HG03575 (cell line): ENCODE results near the gene ARHGAP6.
A peak's percentile ranks its signal among the peaks of the same experiment; 100 is the strongest.

Experiments
- ATAC-seq: cut with Tn5 transposase; IDR thresholded peaks from one replicate; pipeline ENCODE4 v1.9.1; 2021; ENCODE audit not compliant: unreplicated experiment, insufficient number of reproducible peaks, low FRiP score; ENCODE audit errors: extremely low read depth

ARHGAP6 gene

DNA sequence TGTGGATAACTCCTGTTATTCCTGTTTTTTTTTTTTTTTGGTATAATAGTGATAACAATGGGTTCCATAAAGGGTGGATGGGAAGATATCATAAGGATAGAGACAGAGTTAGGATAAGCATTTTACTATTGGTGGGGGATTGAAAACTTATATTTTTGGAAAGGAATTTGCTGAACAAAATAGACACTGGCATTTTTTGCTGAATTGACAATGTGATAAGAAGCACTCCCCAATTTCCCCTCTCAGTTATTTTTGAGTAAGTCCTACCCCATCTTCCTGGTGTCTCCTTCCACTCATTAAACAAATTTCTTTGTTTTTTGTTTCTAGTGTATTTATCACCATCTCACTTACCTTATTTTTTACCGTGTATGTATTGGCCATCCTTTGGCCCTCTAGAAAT, 316.7 kb downstream of the ARHGAP6 start:
- ATAC-seq: no peak

DNA sequence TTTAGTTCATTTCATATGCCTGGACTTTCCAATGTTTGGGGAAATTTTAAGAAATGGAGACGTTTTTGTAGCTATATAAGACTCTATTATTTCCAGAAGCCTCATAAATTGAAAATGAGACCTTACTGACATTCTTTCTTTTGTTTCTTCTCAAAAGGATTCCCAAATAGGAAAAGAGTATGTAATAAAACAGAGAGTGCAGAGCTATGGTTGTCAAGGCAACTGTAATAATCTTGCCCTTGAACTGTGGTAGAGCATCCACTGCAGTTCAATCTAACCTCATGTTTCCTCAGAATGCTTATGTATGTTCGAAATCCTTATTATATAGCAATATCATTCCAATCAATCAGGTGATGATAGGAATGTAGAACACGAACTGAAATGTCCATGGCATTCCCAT, 318.4 kb downstream of the ARHGAP6 start:
- ATAC-seq: no peak

DNA sequence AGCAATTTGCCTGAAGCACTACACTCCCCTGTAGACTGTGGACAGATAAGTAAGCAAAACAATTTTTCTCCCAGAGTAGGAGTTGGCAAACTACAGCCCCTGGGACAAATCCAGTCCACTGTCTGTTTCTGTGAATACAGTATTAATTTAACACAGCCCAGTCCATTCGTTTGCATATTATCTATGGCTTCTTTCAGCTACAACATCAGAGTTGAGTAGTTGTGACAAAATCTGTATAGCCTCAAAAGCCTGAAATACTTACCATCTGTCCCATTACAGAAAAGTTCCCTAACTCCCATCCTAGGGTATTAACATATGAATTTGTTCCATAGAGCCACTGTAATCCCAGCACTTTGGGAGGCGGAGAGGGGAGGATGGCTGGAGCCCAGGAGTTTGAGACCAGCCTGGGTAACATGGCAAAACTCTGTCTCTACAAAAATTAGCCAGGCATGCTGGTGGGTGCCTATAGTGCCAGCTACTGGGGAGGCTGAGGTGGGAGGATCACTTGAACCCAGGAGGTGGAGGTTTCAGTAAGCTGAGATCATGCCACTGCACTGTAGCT, 319.5 kb downstream of the ARHGAP6 start:
- ATAC-seq: no peak

DNA sequence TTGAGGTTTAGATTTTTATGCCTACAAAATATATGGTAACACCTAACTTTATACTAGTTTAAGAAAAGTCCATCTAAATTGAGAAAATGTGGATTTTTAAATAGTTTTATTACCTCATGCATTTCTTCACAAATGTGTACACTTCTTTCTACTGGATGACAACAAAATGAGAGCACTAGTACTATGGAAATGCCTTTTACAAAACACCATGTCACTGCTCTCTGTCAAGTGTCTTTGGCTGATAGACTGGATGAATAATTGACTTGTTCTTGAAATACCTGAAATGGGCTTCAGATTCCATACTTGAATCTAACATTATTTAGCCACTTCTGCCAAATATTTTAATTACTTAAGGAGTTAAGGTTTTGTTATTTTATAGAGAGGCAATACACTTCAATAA, 323.0 kb downstream of the ARHGAP6 start:
- no peak for ATAC-seq

DNA sequence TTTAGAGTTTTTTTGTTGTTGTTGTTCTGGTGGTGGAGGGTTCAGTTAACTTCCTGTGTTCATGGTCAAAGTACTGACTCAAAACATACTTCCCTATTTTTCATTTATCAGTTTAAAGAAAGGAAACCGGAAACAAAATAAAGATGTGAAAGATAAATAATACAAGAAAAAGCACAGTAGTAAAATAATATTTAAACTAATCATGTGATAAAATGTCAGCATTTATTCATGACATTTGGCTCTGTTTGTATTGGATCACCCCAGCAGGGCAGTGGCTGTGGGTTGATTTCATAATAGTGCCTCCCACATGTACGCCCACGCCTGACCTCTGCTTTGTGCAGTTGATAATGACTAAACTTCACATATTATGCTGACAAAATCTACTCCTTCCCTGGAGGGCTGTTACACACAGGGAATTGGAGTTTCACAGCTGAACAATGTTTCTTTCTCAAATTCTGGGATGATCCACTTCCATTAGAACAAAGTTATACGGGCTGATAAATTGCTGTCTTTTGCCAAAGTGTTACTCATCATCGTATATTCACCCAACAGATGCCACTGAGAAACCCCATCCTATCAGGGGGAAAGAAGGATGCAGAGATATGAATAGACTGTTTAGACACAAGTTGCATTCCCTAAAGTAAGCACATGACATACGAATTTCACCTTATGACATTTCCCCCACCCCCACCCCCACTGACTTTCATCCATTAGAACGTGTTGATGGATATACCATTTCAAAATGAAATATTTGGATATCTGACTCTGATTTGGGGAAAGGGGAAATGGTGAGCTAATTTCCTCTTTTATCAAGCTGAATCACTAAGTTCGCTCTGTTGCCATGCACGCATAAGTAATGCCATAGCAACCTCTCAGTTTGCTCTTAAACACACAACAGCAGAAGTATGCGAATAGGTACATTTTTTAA, 324.2 kb downstream of the ARHGAP6 start:
- ATAC-seq: peak; percentile 73

DNA sequence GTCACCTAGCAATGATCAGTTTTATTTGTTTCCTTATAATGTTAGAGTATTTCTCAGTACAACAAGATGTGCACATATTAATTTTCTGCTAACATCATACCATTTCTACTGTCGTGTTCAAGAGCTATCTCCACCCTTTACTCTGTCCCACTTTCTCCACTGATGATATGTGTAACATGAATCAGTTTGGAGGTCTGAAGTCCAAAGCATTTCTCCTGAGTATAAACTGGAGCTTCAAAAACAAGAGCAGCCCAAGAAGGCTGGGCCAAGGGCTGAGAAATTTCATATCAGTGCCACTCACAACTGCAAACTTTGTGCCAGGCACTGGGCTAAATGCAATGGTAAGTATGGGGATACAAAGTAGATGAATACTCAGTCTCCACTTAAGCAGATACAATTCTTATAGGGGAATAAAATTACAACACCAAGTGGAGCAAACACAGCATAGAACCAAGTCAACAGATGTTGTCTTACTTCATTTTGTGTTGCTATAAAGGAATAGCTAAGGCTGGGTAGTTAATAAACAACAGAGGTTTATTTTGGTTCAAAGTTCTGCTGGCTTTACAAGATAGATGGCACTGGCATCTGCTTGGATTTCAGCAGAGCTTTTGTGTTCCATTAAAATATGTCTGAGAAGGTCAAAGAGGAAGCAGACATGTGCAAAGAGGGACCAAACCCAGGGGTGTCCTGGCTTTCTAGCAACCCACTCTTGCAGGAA, 328.3 kb downstream of the ARHGAP6 start:
- ATAC-seq: no peak

DNA sequence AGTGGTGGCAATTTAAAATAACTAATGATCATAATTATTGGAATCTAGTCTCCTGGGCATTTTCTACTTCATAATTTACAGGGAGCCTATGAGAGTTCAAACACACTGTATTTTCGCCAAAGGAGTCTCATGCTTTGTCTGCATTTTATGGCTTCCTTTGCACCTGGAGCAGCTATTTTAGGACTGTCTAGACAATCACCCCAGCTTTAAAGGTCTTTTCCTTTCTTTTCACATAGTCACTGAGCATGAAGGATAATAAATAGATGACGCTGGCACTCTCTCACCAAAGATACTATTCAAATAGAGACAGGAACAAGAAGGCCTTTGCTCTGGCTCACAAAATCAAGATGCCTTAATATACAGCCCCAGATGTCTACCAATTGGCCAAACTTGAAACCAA, 329.5 kb downstream of the ARHGAP6 start:
- ATAC-seq: no peak

DNA sequence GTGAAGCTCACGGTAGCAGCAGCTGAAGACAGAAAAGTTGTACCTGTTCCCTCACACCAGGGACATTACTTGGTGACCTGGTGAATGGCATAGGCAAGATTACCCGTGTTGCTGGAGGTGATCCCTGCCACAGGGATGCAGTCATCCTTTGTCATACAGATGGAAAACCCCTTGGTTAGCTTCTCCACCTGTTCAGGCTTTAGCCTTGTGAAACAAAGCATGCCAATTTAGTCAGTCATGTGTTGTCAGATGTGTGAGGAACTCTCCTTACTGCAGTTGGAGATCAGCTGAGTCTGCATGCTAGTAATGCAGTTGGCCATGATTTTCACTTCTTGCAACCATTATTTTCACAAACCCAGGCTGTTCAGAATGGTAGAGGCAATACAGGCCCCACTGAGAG, 331.6 kb downstream of the ARHGAP6 start:
- ATAC-seq: no peak

DNA sequence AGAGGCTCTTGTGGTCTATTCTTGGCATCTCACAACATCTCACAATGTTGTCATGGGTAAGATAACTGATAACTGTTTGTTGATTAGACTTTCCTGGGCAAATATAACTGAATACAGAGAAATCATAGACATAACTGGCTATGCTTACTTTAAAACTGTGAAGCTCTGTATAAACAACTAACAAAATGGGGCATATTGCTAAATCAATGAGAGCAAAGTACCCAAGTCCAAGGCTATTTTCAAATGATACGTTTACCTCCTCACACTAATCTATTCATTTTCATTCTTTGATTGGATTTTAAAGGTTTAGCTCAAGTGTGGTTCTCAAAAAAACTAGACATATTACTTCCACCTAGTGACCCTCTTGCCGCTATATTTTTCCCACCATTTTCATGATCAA, 333.9 kb downstream of the ARHGAP6 start:
- ATAC-seq: no peak

DNA sequence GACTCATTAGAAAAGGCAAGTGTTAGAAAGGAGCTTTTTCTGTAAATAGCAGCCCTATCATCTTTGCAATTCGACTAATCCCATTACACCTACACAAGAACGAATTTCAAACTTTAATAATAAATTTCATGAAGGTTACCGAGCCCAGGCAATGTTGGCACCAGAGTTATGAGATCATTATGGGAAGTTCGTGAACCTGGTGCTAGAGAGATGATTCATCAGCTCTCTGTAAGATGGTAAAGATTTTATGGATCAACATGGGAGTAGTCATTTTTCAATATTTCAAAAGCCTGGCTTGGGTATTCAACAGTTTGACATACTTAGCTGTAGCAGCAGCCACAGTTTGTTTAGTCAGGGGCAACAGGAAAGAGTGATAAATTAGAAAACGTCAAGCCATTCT, 336.7 kb downstream of the ARHGAP6 start:
- no peak for ATAC-seq

DNA sequence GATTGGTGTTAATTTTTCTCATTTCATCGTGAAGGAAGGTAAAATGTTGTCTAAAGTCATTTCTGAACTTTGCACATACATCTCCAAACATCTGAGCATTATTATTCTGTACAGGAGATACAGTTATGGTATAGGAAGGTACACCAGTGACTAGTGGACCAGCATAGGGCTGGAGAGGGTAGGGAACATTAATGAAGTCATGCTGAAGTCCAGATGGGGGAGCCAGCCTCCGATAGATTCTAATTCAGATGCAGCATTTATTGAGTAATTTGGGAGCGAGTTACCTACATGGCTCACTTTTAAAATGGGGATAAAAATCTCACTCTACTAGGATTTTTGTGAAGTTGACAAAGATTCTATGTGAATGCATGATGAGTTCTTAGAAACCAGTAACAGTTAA, 337.6 kb downstream of the ARHGAP6 start:
- ATAC-seq: no peak

DNA sequence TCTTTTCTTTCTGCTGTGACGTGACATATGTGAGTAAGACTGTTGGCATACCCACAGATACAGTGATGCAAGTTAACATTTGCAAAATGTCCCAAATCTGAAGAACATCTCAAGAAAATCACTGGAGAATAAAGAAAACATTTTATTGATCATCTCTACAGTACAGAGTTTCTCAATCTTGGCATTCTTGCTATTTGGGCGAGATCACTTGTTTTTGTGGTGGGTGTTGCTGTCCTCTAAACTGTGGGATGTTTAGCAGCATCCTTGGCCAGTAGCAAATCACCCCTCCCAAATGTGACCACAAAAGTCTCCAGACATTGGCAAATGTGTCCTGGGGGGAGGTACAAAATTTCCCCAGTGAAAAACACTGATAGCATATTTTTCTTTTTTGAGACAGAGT, 343.7 kb downstream of the ARHGAP6 start:
- no peak for ATAC-seq

DNA sequence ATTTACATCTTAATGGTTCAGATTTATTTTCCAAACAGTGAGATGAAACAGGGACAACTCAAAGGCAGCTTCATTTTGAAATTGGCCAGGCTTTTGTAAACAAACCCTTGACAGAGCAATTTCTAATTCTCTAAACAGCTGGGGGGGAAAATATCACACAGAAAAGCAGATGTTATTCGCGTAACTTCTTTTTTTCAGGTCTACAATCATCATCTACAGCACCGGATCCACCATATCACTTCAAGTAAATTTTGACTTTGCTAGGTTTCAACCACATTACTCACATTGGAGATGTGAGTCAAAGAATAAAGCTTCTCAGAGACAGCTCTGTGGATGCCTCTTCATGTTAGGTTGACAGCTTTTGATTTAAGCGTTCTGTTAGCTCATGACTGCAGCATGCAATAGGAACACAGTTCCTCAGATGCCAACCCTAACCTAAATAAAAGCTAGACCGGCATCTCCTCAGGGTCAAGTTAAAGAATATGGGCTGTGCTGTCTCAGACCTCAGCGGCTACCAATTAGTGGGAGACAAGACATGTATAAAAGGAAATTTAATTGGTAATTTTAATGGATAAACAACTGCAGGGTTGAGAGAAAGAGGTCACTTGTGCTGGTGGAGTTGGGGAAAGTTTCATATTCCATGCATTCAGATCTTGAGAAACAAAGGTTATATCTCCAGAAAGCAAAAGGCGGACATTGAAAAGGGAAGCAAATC, 345.8 kb downstream of the ARHGAP6 start:
- no peak for ATAC-seq

DNA sequence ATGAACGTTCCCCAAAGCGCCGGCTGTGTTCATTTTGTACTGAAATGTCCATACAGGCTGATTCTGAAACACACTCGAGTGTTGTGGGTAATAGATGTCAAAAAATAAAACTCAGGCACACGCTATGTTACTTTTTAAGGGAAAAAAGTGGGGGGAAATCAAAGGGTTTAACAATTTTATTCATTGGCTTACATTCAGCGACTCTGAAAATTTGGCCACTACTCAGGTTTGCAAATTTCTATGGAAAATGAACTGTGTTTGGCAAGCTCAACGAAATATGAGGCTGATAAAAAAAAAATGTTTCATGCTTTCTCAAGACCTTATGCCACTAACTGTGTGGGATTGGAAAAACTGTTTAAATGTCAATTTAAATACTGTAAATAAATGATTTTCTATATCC, 354.0 kb downstream of the ARHGAP6 start:
- no peak for ATAC-seq

DNA sequence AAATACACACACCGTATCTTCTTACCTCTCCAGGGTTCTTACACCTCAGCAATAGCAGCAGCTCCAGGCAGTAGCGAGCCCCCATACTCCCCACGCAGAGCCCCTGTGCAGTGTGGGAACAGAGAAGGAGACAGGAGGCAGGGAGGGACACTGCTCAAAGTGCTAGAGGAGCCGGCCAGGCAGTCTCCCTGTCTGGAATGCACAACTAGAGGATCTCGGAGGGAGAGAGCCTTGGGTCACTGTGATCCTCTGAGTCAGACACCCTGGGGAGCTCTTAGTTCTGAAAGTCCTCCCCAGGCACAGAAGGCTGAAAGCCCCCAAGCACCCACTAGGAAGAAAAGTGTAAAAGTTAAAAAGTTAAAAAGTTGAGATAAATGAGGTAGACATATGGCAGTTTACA, 356.5 kb downstream of the ARHGAP6 start:
- no peak for ATAC-seq

DNA sequence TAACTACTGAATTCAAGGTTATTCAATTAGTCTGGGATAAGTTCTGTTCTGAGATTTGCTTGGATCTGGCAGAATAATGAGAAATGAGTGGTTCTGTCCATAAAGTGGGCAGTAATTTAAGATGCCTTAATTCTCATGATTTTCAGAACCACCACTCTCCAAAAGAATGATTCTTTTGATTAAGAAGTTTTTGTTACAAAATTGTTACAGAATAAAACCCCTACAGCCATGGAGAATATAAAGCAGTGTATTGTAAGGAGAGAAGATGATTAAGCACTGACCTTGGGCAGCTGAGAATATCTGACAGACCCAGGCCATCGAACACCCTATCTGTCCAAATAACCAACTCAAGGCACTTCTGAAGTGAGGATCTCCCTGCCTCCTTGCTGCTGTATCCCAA, 360.1 kb downstream of the ARHGAP6 start:
- no peak for ATAC-seq

DNA sequence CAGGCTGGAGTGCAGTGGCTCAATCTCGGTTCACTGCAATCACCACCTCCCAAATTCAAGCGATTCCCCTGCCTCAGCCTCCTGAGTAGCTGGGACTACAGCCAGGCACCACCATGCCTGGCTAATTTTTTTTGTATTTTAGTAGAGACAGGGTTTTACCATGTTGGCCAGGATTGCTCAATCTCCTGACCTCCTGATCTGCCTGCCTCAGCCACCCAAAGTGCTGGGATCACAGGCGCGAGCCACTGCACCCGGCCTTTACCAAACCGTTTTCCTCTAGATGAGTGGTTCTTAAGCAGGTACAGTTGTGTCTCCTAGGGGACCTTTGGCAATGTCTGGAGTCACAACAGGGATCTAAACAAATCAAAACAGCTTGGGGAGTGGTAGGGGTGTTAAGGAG, 360.9 kb downstream of the ARHGAP6 start:
- ATAC-seq: no peak

DNA sequence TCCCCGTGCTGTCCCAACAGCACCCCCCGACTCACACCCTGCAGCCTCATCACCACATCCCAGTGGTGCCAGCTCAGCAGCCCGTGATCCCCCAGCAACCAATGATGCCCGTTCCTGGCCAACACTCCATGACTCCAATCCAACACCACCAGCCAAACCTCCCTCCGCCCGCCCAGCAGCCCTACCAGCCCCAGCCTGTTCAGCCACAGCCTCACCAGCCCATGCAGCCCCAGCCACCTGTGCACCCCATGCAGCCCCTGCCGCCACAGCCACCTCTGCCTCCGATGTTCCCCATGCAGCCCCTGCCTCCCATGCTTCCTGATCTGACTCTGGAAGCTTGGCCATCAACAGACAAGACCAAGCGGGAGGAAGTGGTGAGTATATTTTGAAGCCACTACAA, 367.1 kb downstream of the ARHGAP6 start:
- no peak for ATAC-seq

DNA sequence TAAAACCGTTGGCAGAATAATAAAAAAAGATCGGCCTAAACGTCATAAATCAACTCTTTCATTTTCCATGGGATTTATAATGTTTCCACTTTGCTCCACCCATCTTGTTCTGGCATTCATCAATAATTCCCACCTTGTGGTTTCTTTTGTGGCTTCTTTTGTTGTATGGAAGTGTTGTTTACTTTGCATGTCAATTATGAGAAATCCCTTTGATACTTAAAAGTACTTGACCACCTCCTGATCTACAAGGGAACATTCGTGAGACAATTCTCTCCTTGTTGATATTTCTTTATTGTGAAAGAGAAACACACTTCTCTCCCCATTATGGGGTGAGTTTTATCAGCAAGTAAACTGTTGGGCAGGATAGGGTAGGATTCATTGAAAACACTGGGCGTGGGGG, 369.7 kb downstream of the ARHGAP6 start:
- ATAC-seq: no peak

DNA sequence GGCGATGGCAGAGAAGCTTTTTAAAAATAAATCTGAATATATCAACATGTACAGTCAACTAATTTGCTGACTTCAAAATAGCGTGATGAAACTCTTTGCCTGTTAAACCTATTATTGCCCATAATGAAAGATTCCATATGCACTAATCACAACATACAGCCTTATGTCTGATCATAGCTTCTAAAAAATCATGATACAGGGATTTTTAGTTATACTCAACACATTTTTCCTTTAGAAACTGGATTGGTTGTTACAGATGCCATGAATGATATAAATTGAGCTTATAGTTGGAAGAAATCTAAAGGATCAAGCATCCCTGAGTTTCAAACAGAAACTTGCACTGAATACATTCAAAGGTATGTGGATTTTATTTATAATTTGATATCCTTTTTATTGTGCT, 372.6 kb downstream of the ARHGAP6 start, which contains the start of gene AMELX:
AMELX (plus strand) TSS at position 301 of the 400 bp plus-strand sequence. CDS start 1,376 bp downstream, outside the sequence.
- no peak for ATAC-seq
